GM12865 (cell line): ENCODE measurements around the gene BTBD9.

Experiments
- DNase-seq: peaks from one replicate; pipeline ENCODE4 v3.0.0; 2010; ENCODE audit warnings: low read depth
- H3K4me3 ChIP-seq: 2 replicates; pipeline ENCODE4 v1.5.1; 2011; ENCODE audit warnings: mild to moderate bottlenecking, low read depth, low read length, control low read depth
- TF ChIP-seq, protein P1 (sequence below): IDR thresholded peaks from 2 replicates; pipeline ENCODE4 v1.5.1; 2011; ENCODE audit warnings: low read length, control low read depth, low read depth, inconsistent platforms; ENCODE audit not compliant: insufficient read depth; ENCODE audit errors: missing control alignments

Gene BTBD9

DNA sequence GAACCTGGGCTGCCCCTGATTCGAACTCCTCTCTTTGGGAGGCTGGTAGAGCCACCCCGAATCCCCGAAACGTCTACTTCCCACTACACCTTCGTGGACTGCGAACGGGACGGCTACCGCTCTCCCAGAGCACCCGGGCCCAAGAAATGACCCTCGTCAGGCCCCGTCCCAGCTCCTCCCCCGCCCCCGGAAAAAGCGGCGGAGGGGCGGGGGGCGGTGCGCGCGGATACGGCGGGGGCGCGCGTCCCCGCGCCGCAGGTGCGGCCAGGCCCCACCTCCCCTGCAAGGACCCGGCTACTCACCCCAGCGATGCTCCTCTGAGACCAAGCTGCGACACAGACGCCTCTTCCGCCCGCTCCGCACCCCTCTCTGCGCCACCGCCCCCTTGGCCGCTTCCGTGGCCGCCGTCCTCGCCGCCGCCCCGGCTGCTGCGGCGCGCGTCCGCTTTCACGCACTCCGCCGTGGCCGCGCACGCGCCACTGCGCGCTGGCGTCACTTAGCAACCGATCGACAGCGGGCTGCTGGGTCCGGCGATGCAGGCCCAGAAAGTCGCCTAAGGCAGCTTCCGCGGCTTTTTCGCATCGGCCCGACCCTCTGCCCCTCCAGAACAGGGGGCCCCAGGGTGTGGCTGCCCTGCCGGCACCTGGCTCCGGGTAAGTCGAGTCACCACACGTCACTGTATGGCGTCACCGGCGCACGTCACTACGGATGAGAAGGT is at the start of gene BTBD9:
BTBD9 (minus strand) TSS at position 432 of the 718 bp plus-strand sequence.
- TF ChIP-seq, protein P1, sequence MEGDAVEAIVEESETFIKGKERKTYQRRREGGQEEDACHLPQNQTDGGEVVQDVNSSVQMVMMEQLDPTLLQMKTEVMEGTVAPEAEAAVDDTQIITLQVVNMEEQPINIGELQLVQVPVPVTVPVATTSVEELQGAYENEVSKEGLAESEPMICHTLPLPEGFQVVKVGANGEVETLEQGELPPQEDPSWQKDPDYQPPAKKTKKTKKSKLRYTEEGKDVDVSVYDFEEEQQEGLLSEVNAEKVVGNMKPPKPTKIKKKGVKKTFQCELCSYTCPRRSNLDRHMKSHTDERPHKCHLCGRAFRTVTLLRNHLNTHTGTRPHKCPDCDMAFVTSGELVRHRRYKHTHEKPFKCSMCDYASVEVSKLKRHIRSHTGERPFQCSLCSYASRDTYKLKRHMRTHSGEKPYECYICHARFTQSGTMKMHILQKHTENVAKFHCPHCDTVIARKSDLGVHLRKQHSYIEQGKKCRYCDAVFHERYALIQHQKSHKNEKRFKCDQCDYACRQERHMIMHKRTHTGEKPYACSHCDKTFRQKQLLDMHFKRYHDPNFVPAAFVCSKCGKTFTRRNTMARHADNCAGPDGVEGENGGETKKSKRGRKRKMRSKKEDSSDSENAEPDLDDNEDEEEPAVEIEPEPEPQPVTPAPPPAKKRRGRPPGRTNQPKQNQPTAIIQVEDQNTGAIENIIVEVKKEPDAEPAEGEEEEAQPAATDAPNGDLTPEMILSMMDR, result no peak
- peak within 1 kb of the TSS; percentile 99 for H3K4me3 ChIP-seq
- peak; percentile 89 for DNase-seq

DNA sequence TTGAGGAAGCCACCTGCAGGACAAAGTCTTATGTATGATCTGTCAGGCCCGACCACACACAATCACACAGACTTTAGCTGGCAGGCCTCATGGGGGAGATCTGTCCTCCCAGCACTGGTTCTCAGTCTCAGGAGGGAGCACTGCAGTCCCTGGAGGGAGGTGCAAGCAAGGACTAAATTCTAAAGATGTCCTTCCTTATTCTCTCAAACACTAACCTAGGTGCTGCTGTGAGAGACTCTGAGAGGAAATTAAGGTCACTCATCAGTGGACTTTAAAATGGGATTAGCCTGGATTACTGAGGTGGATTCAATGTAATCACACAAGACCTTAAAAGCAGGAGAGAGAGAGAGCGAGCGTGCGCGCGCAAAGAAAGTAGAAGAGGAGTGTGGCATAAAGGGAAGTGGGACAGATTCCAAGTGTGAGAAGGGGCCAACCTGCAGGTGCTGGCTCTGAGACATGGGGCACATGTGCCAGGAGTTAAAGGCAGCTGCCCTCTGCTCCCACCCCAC is 48.9 kb upstream of the BTBD9 start:
- H3K4me3 ChIP-seq, result no peak overlapping the region
- TF ChIP-seq, protein P1, result no peak
- peak; percentile 45 for DNase-seq

DNA sequence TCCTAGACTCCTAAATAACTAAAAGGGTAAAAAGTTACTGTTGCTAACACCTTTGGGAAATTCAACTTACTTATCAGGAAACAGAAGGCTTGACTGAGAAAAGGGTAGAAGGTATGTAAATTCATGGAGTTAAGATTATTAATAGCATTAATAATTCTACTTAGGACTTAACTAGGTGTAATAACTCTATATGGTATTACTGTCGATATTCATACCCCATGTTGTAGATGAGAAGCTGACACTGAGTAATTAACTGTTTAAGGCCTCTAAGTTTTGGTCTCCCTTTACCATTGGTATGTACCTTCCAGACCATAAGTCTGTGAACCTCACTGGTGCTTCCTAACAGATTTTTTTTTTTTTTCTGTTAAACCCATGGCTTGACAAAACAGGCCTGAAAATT is 47.8 kb upstream of the BTBD9 start:
- TF ChIP-seq, protein P1, result no peak
- no peak for DNase-seq
- no peak overlapping the region for H3K4me3 ChIP-seq

DNA sequence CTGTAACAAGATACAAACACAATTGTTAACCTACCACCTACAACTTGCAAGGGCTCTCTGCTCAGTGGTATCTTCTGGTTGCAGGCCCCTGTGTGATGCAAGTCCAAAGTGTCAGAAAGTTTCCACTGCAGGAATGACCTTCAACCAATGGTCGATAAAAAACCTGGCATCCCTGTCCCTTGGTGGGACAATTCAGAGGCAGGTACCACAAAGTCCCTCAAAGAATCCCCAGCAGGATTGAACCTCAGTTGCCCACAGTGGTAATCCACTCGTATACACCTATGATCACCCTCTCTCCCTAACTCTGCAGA is 47.3 kb upstream of the BTBD9 start:
- TF ChIP-seq, protein P1, result no peak
- no peak for DNase-seq
- H3K4me3 ChIP-seq, result no peak overlapping the region

DNA sequence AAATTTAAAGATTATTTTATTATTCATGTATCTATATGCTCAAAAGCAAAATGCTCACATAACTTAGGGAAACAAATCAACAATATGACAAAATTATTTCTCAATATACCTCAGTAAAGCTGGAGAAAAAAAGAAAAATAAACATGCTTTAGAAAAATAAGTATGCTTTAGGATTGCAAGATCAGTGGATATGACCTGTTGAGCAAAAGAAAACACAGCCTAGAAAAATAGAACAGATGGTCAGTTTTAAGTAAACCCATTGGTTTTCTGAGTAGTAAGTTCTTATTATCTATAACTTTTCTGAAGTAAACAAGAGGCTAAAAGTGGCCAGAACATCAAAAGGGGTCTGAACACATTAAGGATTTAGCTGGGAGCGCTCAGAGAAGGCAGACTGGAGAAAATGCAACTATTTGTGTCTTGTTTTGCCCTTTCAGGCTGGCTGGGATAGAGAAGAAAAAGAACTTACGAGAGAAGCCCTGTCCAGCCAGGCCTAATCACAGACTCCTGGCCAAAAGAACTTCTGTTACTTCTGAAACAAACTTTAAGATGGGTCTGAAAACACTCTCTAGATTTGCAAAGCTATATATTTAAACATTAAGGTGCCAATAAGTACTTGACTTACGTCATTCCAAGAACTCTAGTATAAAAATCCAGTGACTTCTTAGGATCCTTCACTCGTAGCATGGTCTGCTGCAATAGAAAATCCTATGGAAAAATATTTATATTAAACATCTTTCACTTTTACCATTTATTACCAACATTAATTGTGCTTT is 46.7 kb upstream of the BTBD9 start:
- H3K4me3 ChIP-seq, result no peak overlapping the region
- TF ChIP-seq, protein P1, result no peak
- no peak for DNase-seq

DNA sequence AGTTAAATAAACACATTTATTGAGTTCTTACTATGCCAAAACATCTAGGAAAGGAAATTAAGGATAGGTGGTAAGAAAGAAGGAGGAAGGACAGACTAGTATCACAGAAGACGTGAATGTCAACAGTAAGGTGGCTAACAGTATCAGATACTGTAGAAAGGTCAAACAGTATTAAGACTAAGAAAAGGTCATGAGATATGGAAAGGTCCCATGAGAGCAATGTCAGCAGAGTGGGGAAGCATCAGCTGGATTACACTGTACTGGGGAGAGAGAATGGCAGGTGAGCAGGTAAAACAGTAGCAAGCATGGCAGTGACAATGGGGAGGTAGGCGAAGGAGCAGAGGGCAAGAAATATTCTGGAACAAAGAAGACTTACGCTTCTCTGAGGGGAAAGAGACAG is 45.2 kb upstream of the BTBD9 start:
- TF ChIP-seq, protein P1, result no peak
- H3K4me3 ChIP-seq, result no peak overlapping the region
- no peak for DNase-seq

DNA sequence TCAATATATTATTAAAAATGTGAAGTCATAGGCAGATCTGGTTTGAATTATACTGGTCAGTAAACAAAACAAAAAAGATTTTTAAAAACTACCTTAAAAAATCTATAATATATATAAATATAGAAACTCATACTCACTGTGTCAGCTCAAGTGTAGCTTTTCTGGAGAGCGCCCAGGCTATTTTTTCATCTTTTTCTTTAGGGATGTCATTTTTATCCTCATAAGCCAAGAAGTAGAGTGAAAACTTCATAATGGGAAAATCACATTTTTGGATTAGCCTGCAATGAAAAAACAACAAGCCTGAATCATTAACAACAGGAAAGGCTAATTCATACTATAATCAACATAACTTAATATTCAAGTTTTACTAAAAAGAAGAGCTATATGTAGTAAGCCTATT is 44.5 kb upstream of the BTBD9 start:
- H3K4me3 ChIP-seq, result no peak overlapping the region
- DNase-seq, result no peak
- TF ChIP-seq, protein P1, result no peak
